Neuron (in vitro differentiated cells): ENCODE data around the gene CCT8L2.
"Not testable (repeated sequence)": the region's sequence is repeated elsewhere in the genome, so short reads cannot be mapped to it uniquely, and the experiment has no call there.

Source experiments
- H2AFZ ChIP-seq: one replicate; pipeline ENCODE4 v1.6.1; 2013; ENCODE audit warnings: low read depth, mild to moderate bottlenecking, inconsistent platforms, low read length, moderate library complexity
- H3K27me3 ChIP-seq: one replicate; pipeline ENCODE4 v1.6.1; 2013; ENCODE audit warnings: low read length; ENCODE audit not compliant: insufficient read depth
- H3K36me3 ChIP-seq: one replicate; pipeline ENCODE4 v1.6.1; 2013; ENCODE audit warnings: low read length; ENCODE audit not compliant: insufficient read depth
- H3K4me1 ChIP-seq: one replicate; pipeline ENCODE4 v1.6.1; 2013; ENCODE audit warnings: low read length; ENCODE audit not compliant: insufficient read depth
- H3K4me3 ChIP-seq: 2 replicates; pipeline ENCODE4 v1.5.1; 2013; ENCODE audit warnings: mild to moderate bottlenecking, low read length, moderate library complexity
- H3K9me3 ChIP-seq: one replicate; pipeline ENCODE4 v1.6.1; 2013; ENCODE audit warnings: low read length

The CCT8L2 gene

GRCh38 chr22:16559056-16559955, 33.3 kb downstream of the CCT8L2 start:
- Histone ChIP-seq H2AFZ (no peak overlapping the region), H3K27me3 (no peaks in the 10 kb centered on the region), H3K36me3 (no peaks in the 10 kb centered on the region), H3K9me3 (no peaks in the 10 kb centered on the region), H3K4me1 (no peaks in the 10 kb centered on the region), H3K4me3 (no peak overlapping the region)

- H3K36me3 ChIP-seq, H2AFZ ChIP-seq, H3K27me3 ChIP-seq, H3K9me3 ChIP-seq, H3K4me3 ChIP-seq, H3K4me1 ChIP-seq: not testable (repeated sequence)
Measured at GRCh38 chr22:16558376-16558945, 34.1 kb downstream of the CCT8L2 start.

GRCh38 chr22:16557511-16557910, 35.1 kb downstream of the CCT8L2 start:
- H3K9me3 ChIP-seq, H3K4me3 ChIP-seq, H3K4me1 ChIP-seq, H3K36me3 ChIP-seq, H2AFZ ChIP-seq, H3K27me3 ChIP-seq: not testable (repeated sequence)

- H3K4me1 ChIP-seq, H3K36me3 ChIP-seq, H3K27me3 ChIP-seq, H3K9me3 ChIP-seq, H2AFZ ChIP-seq, H3K4me3 ChIP-seq: not testable (repeated sequence)
Measured at GRCh38 chr22:16555077-16555994, 37.3 kb downstream of the CCT8L2 start.

GRCh38 chr22:16543310-16543709, 49.3 kb downstream of the CCT8L2 start:
- H3K36me3 ChIP-seq, H3K4me1 ChIP-seq, H3K4me3 ChIP-seq, H3K27me3 ChIP-seq, H3K9me3 ChIP-seq, H2AFZ ChIP-seq: not testable (repeated sequence)
